ENCODE data around the gene DENND5B.

DNA sequence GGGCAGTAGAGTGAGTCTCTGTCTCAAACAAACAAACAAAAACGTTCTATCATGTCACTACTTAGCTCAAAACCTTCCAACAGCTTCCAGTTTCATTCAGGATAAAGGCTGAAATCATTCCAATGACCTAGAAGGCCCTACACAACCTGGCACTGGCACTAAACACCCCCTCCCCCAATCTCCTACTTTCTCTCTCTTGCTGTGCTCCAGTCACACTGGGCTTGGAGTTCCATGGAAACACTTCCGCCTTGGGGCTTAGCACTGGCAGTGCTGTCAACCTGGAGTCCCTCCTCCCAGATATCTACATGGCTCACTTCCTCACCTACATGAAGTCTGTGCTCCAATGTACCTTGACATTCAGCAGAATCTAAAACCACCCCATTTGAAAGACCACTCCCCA lies 199.9 kb downstream of the DENND5B start:
- TF ChIP-seq, protein P1, sequence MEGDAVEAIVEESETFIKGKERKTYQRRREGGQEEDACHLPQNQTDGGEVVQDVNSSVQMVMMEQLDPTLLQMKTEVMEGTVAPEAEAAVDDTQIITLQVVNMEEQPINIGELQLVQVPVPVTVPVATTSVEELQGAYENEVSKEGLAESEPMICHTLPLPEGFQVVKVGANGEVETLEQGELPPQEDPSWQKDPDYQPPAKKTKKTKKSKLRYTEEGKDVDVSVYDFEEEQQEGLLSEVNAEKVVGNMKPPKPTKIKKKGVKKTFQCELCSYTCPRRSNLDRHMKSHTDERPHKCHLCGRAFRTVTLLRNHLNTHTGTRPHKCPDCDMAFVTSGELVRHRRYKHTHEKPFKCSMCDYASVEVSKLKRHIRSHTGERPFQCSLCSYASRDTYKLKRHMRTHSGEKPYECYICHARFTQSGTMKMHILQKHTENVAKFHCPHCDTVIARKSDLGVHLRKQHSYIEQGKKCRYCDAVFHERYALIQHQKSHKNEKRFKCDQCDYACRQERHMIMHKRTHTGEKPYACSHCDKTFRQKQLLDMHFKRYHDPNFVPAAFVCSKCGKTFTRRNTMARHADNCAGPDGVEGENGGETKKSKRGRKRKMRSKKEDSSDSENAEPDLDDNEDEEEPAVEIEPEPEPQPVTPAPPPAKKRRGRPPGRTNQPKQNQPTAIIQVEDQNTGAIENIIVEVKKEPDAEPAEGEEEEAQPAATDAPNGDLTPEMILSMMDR (conservative IDR thresholded peaks at IDR 0.05; ENCODE audit: low read depth, low read length) = no peak
- TF ChIP-seq RAD21 (IDR thresholded peaks at IDR 0.05; ENCODE audit: low read length) = no peak
- no peak for TF ChIP-seq POLR2A (IDR thresholded peaks at IDR 0.05; ENCODE audit: low read depth, low read length)
- no peak for TF ChIP-seq RCOR1 (IDR thresholded peaks at IDR 0.05; ENCODE audit: insufficient replicate concordance, low read length)
- TF ChIP-seq ELK1 (IDR thresholded peaks at IDR 0.05; ENCODE audit: borderline replicate concordance, low read depth, low read length) = no peak
- no peak for TF ChIP-seq USF2 (IDR thresholded peaks at IDR 0.05; ENCODE audit: low read depth, low read length)
- no peak for TF ChIP-seq MXI1 (IDR thresholded peaks at IDR 0.05; ENCODE audit: borderline replicate concordance, low read depth, low read length)
- no peak for TF ChIP-seq NFE2L2 (IDR thresholded peaks at IDR 0.05; ENCODE audit: low read depth, low read length)

All from IMR-90 (cell line).